ENCODE results near the gene COX8C.

DNA sequence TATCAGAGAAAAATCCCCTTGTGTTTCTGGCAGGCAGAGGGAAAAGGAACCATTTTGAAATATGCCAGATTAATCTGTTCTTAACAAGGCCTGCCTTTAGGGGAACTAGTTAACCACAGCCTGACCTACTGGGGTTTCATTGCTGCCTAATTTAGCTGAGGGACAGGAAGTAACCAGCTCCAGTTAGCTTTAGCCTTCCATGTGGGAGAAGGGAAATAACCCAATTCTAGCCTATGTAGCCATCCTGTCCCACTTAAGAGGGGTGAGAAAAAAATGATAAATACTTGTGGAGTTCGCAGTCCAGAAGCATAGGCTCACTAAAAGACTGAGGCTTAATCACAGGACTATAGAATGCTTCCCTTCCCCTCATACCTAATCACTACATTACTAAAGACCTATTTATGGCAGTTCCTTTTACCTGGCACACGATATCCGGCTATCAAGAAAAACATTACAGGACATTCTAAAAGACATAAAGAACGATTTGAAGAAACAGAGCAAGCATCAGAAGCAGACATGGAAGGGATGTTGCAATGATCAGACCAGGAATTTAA lies 22.8 kb downstream of the COX8C start:
- no peak for TF ChIP-seq EZH2 (IDR thresholded peaks at IDR 0.05; ENCODE audit: borderline replicate concordance, low read depth, low read length, poor library complexity, severe bottlenecking)
- no peak for TF ChIP-seq CTCF (conservative IDR thresholded peaks at IDR 0.05; ENCODE audit: low read depth, low read length)
